ENCODE measurements around the gene LPO.

The LPO gene

GRCh38 chr17:58229881-58230280 lies 8.5 kb upstream of the LPO start:
- no peak for DNase-seq

GRCh38 chr17:58231641-58232040 lies 6.7 kb upstream of the LPO start:
- no peak for DNase-seq

- DNase-seq: peak; percentile 41 to 64
Observed at GRCh38 chr17:58232707-58233156, 5.7 kb upstream of the LPO start.

GRCh38 chr17:58233543-58233942 lies 4.8 kb upstream of the LPO start:
- no peak for DNase-seq

GRCh38 chr17:58234512-58234911 lies 3.9 kb upstream of the LPO start:
- no peak for DNase-seq

- no peak for DNase-seq
Observed at GRCh38 chr17:58235821-58236220, 2.6 kb upstream of the LPO start.

- no peak for DNase-seq
Observed at GRCh38 chr17:58236394-58236793, 2.0 kb upstream of the LPO start.

- no peak for DNase-seq
Observed at GRCh38 chr17:58239987-58240386, 1.6 kb downstream of the LPO start.

GRCh38 chr17:58242171-58242784 lies 3.9 kb downstream of the LPO start:
- peak; percentile 49 to 59 for DNase-seq

- no peak for DNase-seq
Observed at GRCh38 chr17:58244963-58245362, 6.6 kb downstream of the LPO start.

- no peak for DNase-seq
Observed at GRCh38 chr17:58245428-58246103, 7.2 kb downstream of the LPO start.

- no peak for DNase-seq
Observed at GRCh38 chr17:58246104-58246740, 7.8 kb downstream of the LPO start.

- DNase-seq: no peak
Observed at GRCh38 chr17:58246781-58247180, 8.4 kb downstream of the LPO start.

- DNase-seq: no peak
Observed at GRCh38 chr17:58247511-58248363, 9.4 kb downstream of the LPO start.

- DNase-seq: no peak
Observed at GRCh38 chr17:58248955-58249269, 10.5 kb downstream of the LPO start.

GRCh38 chr17:58249270-58250133 lies 11.1 kb downstream of the LPO start:
- DNase-seq: peak; percentile 87 to 89

- DNase-seq: peak in 1 of 2 experiments; percentile 22
Observed at GRCh38 chr17:58250344-58251011, 12.1 kb downstream of the LPO start.

GRCh38 chr17:58252141-58252540 lies 13.8 kb downstream of the LPO start:
- DNase-seq: peak in 1 of 2 experiments; percentile 9

GRCh38 chr17:58253082-58253481 lies 14.7 kb downstream of the LPO start:
- no peak for DNase-seq

GRCh38 chr17:58254803-58255202 lies 16.4 kb downstream of the LPO start:
- peak; percentile 9 to 14 for DNase-seq

- DNase-seq: no peak
Observed at GRCh38 chr17:58262149-58262548, 23.8 kb downstream of the LPO start.

GRCh38 chr17:58263773-58264172 lies 25.4 kb downstream of the LPO start:
- DNase-seq: no peak

Measured in activated T-cell treated with anti-CD3 and anti-CD28 coated beads, Interleukin-2, amount 50 U/mL, for 48 hours (primary cell).